K562 (cell line): ENCODE results near the gene RBM12. TPM values are rescaled to one million over a fixed set of nuclear protein-coding genes. Genes with fewer than 3 reads are reported as not detected.

ENCODE experiments used
- ATAC-seq: fragments of 200-7000 bp; cut with Tn5 transposase; 3 replicates; pipeline ENCODE4 v1.9.1; 2020; ENCODE audit warnings: moderate library complexity
- BruUV-seq: library from RNA; stranded (reverse); fragments of 400-500 nt; replicated peaks from 2 replicates; lab custom pipeline; 2021; lab: Mats Ljungman, UMichigan
- CTCF ChIA-PET: fragments of 300-600 bp; formaldehyde crosslinking; extraction: SDS; loops from one replicate; lab custom pipeline; 2021; ENCODE audit warnings: low intra/inter-chr PET ratio; lab: Yijun Ruan, JAX
- POLR2A ChIA-PET: fragments of 300-600, 350-650 bp; sonication (Branson Sonifier 250); formaldehyde crosslinking; extraction: SDS; loops from one replicate; lab custom pipeline; 2021; ENCODE audit warnings: antibody characterized with exemption, inconsistent platforms; lab: Yijun Ruan, JAX
- DNase-seq, 4 experiments: peaks; one replicate each; pipeline versions ENCODE4 v3.0.0 to v3.0.0-alpha.2; 2011 to 2018; ENCODE audit warnings: low spot score in 3 of 4, mixed read lengths in 3 of 4; ENCODE audit errors: extremely low read depth in 1 of 4
- FAIRE-seq: peaks from 2 replicates; lab custom pipeline; 2011; peaks lifted over from hg19 to GRCh38; lab: Jason Lieb, UNC
- H2AFZ ChIP-seq: 2 replicates; pipeline ENCODE4 v1.6.0; 2011; ENCODE audit warnings: low read depth, low read length, control low read depth, inconsistent platforms
- H3K27ac ChIP-seq: fragments of 200-600 bp; 3 replicates; pipeline ENCODE4 v1.8.0; 2011; ENCODE audit warnings: low read depth, mild to moderate bottlenecking, control low read depth, inconsistent platforms, low read length, moderate library complexity, mixed read lengths; ENCODE audit errors: extremely low read depth
- H3K27me3 ChIP-seq, 2 experiments: fragments of 300-600 bp in 1 of 2; 2 replicates in 1 of 2; 3 replicates in 1 of 2; pipeline versions ENCODE4 v1.6.0 to v1.8.0; 2011; ENCODE audit warnings: inconsistent platforms in 2 of 2, low read length in 2 of 2, mild to moderate bottlenecking in 1 of 2, mixed read lengths in 1 of 2, moderate library complexity in 1 of 2; ENCODE audit not compliant: control insufficient read depth in 2 of 2, insufficient read depth in 2 of 2
- H3K36me3 ChIP-seq: fragments of 300-600 bp; 3 replicates; pipeline ENCODE4 v1.8.0; 2011; ENCODE audit warnings: mild to moderate bottlenecking, low read length, inconsistent platforms; ENCODE audit not compliant: control insufficient read depth, insufficient read depth
- H3K4me1 ChIP-seq, 2 experiments: fragments of 200-600 bp in 1 of 2; replicated peaks in 1 of 2; 2 replicates in 1 of 2; 3 replicates in 1 of 2; pipeline versions ENCODE4 v1.5.1 to v1.8.0; 2011; ENCODE audit warnings: inconsistent platforms in 2 of 2, low read length in 2 of 2, mild to moderate bottlenecking in 1 of 2, mixed read lengths in 1 of 2, moderate library complexity in 1 of 2; ENCODE audit not compliant: control insufficient read depth in 2 of 2, insufficient read depth in 2 of 2
- H3K4me2 ChIP-seq: 2 replicates; pipeline ENCODE4 v1.6.1; 2011; ENCODE audit warnings: low read length, control low read depth, inconsistent platforms, mixed read lengths; ENCODE audit not compliant: insufficient read depth
- H3K4me3 ChIP-seq: fragments of 200-600 bp; sonication (generic), shearing (Covaris generic); 2 replicates; pipeline ENCODE4 v1.5.1; 2016; ENCODE audit warnings: control low read depth, inconsistent platforms
- H3K79me2 ChIP-seq: fragments of 200-600 bp; 3 replicates; pipeline ENCODE4 v1.8.0; 2011; ENCODE audit warnings: low read length, inconsistent platforms; ENCODE audit not compliant: control insufficient read depth, insufficient read depth
- H3K9ac ChIP-seq, 2 experiments: 2 replicates each; pipeline versions ENCODE4 v1.6.0 to v1.6.1; 2011; ENCODE audit warnings: low read depth in 2 of 2, low read length in 2 of 2, control low read depth in 1 of 2, inconsistent platforms in 1 of 2, mild to moderate bottlenecking in 1 of 2, mixed read lengths in 1 of 2; ENCODE audit not compliant: insufficient read depth in 1 of 2
- H3K9me1 ChIP-seq: one replicate; pipeline ENCODE4 v1.6.0; 2011; ENCODE audit warnings: inconsistent platforms, mild to moderate bottlenecking, low read length, moderate library complexity; ENCODE audit not compliant: control insufficient read depth, insufficient read depth
- H3K9me3 ChIP-seq: replicated peaks from 2 replicates; pipeline ENCODE4 v1.5.1; 2011; ENCODE audit warnings: low read depth, low read length, inconsistent platforms; ENCODE audit not compliant: control insufficient read depth, insufficient read depth
- H4K20me1 ChIP-seq: replicated peaks from 2 replicates; pipeline ENCODE4 v1.6.1; 2011; ENCODE audit warnings: low read length, inconsistent platforms, mixed read lengths; ENCODE audit not compliant: control insufficient read depth, insufficient read depth
- CREB1 ChIP-seq, 2 experiments: sonication (generic) in 1 of 2; formaldehyde crosslinking in 1 of 2; IDR thresholded peaks; 2 replicates each; pipeline versions ENCODE4 v1.6.1 to v1.8.0; 2012 to 2022; ENCODE audit warnings: inconsistent platforms in 1 of 2, mild to moderate bottlenecking in 1 of 2, missing genetic modification reagents in 1 of 2, moderate library complexity in 1 of 2
- E2F1 ChIP-seq: sonication (generic); formaldehyde crosslinking; IDR thresholded peaks from 2 replicates; pipeline ENCODE4 v1.8.1; 2023; ENCODE audit warnings: mild to moderate bottlenecking, missing genetic modification reagents, moderate library complexity
- FOXP4 ChIP-seq: sonication (generic); formaldehyde crosslinking; IDR thresholded peaks from 2 replicates; pipeline ENCODE4 v1.8.0; 2022; ENCODE audit warnings: mild to moderate bottlenecking, missing genetic modification reagents, borderline replicate concordance
- GABPA ChIP-seq: fragments of 200-800 bp; sonication (Bioruptor generic); conservative IDR thresholded peaks from 2 replicates; pipeline ENCODE4 v1.6.1; 2016; ENCODE audit warnings: low read depth, missing genetic modification characterization, missing compliant biosample characterization
- HCFC1 ChIP-seq: IDR thresholded peaks from 2 replicates; pipeline ENCODE4 v1.6.1; 2012; ENCODE audit warnings: low read depth, low read length, improper control_type of control experiment
- HMGN3 ChIP-seq: IDR thresholded peaks from 2 replicates; pipeline ENCODE4 v1.6.1; 2011; ENCODE audit warnings: borderline replicate concordance, low read depth, mild to moderate bottlenecking, mixed read lengths, low read length; ENCODE audit not compliant: insufficient read length; ENCODE audit errors: extremely low read depth
- HSF4 ChIP-seq: fragments of 250-450 bp; sonication (Bioruptor Pico); IDR thresholded peaks from 2 replicates; pipeline ENCODE4 v2.1.2; 2022; ENCODE audit warnings: mild to moderate bottlenecking, moderate library complexity, borderline replicate concordance
- MAX ChIP-seq: sonication (generic); formaldehyde crosslinking; IDR thresholded peaks from 2 replicates; pipeline ENCODE4 v1.9.0; 2022; ENCODE audit warnings: mild to moderate bottlenecking, missing genetic modification reagents
- MTA3 ChIP-seq: fragments of 450-650 bp; formaldehyde crosslinking; IDR thresholded peaks from 2 replicates; pipeline ENCODE4 v1.6.1; 2017; ENCODE audit warnings: mild to moderate bottlenecking, borderline replicate concordance
- MYNN ChIP-seq, 2 experiments: sonication (generic); formaldehyde crosslinking in 1 of 2; IDR thresholded peaks; 2 replicates each; pipeline versions ENCODE4 v1.5.0 to v1.6.1; 2016 to 2020; ENCODE audit warnings: antibody characterized with exemption in 1 of 2, missing genetic modification reagents in 1 of 2
- NFIX ChIP-seq: fragments of 250-450 bp; sonication (Bioruptor Pico); IDR thresholded peaks from 2 replicates; pipeline ENCODE4 v1.4.0; 2020; ENCODE audit warnings: low read depth, mild to moderate bottlenecking, moderate library complexity
- RBFOX2 ChIP-seq: fragments of 200-400 bp; formaldehyde crosslinking; IDR thresholded peaks from 2 replicates; pipeline ENCODE4 v1.6.1; 2017; ENCODE audit warnings: low read depth, mild to moderate bottlenecking, low read length, moderate library complexity
- SMARCC2 ChIP-seq: fragments of 450-650 bp; IDR thresholded peaks from 2 replicates; pipeline ENCODE4 v1.6.1; 2017; ENCODE audit warnings: antibody characterized with exemption, moderate library complexity, mild to moderate bottlenecking, low read depth
- TCFL5 ChIP-seq: fragments of 250-450 bp; sonication (Bioruptor Pico); conservative IDR thresholded peaks from 2 replicates; pipeline ENCODE4 v1.6.1; 2021; ENCODE audit warnings: mild to moderate bottlenecking, moderate library complexity, matching md5 sums
- THRAP3 ChIP-seq: fragments of 450-650 bp; IDR thresholded peaks from 2 replicates; pipeline ENCODE4 v1.6.1; 2016; ENCODE audit warnings: mild to moderate bottlenecking, inconsistent platforms, borderline replicate concordance
- WGBS: fragments of 100-300 bp; shearing (Covaris generic); methylation state at CpG from one replicate; pipeline ENCODE4 v1.1.6; 2016; ENCODE audit warnings: low coverage, mixed read lengths; ENCODE audit not compliant: insufficient coverage; ENCODE audit errors: missing lambda C conversion rate; 5-methylcytosine and 5-hydroxymethylcytosine counted together
- in situ Hi-C: fragments of 300-500 bp; cut with MboI; formaldehyde crosslinking; loops from 4 replicates; pipeline ENCODE4 v1.15.0; 2018; ENCODE audit warnings: inconsistent platforms, mixed read lengths
- intact Hi-C: fragments of 100-400 bp; cut with micrococcal nuclease; formaldehyde crosslinking; loops from 2 replicates; pipeline ENCODE4 v1.14.2; 2022
- polyA plus RNA-seq, 8 experiments: library from polyadenylated mRNA; depleted of rRNA in 4 of 8; stranded (reverse) in 5 of 8; unstranded in 3 of 8; fragments of >200 nt; fragmentation: Nextera tagmentation in 2 of 8; fragmentation: Illumina TruSeq in 1 of 8; extraction: Ambion mirVana in 2 of 8; extraction: Trizol in 1 of 8; gene quantifications; 2 replicates each; pipeline versions ENCODE4 v1.2.1 to v1.2.3, GENCODE V29; 2011 to 2014; ENCODE audit warnings: inconsistent platforms in 1 of 8, missing spikeins in 1 of 8
- total RNA-seq, 7 experiments: library from RNA; depleted of rRNA in 6 of 7; stranded (reverse); fragments of >200 nt in 6 of 7; fragmentation: Illumina TruSeq in 2 of 7; extraction: Trizol in 2 of 7; gene quantifications; 2 replicates each; pipeline versions ENCODE4 v1.2.1 to v1.2.3, GENCODE V29; 2011 to 2021; ENCODE audit warnings: low replicate concordance in 1 of 7

RBM12 gene
- total and polyA plus RNA-seq, 9 of the 15 experiments (the other 6 are each of a cell fraction or from before 2014, with no cell fraction given), result 5.0 to 162 (median 73.3) TPM

GRCh38 chr20:35617397-35618262, 47.1 kb downstream of the RBM12 start:
- 0 out of 3 replicates have a peak, but pooled peaks cover 4% of the 10 kb centered on the region for H3K79me2 ChIP-seq
- in situ Hi-C loops, result no loop called here
- peaks cover 7 to 39% of the 10 kb centered on the region in 2 experiments; a peak in 4 of 5 replicates for H3K4me1 ChIP-seq
- ChIA-PET CTCF (interaction anchor here (0.8 kb wide), 1 partner anchor 51 kb away, joined by 3 read pairs; no protein-coding TSS in a partner anchor), POLR2A (interaction anchor here (0.7 to 2.2 kb wide), 18 partner anchors 10 to 125 kb away, joined by 3 to 7 read pairs (median 4); partner anchors contain the start of genes CPNE1, NFS1, RBM12 and RBM39)
- intact Hi-C loops, result loop anchor here (2.0 to 10.0 kb wide), 3 partner anchors 45 to 153 kb away; partner anchors contain the start of genes CPNE1, NFS1, RBM12 and ROMO1
- no peaks in the 10 kb centered on the region for H3K9me1 ChIP-seq
- peak; percentile 66 for ATAC-seq
- peak overlapping the region; percentile 75 for H3K4me2 ChIP-seq
- H3K4me3 ChIP-seq, result peak overlapping the region; percentile 42
- 0 out of 3 replicates have a peak, but pooled peaks cover 4% of the 10 kb centered on the region for H3K36me3 ChIP-seq
- H3K27ac ChIP-seq, result peak overlapping the region; percentile 84; the same call in 2 of the 3 replicates
- peak overlapping the region; percentile 86 for H2AFZ ChIP-seq
- no peaks in the 10 kb centered on the region for H3K27me3 ChIP-seq
- peak overlapping the region; percentile 55 to 94 for H3K9ac ChIP-seq
- H4K20me1 ChIP-seq, result no peaks in the 10 kb centered on the region
- DNase-seq, result peak; percentile 71 to 79 (median 76)
- BruUV-seq, result no TSS peak
- FAIRE-seq, result peak; percentile 80
- WGBS, result 16% methylated on average over 18 of the region's 22 CpGs
- H3K9me3 ChIP-seq, result no peaks in the 10 kb centered on the region
- TF ChIP-seq RBFOX2, result no peak
- no peak for TF ChIP-seq HCFC1
- TF ChIP-seq TCFL5, result no peak
- TF ChIP-seq FOXP4, result 0 out of 2 replicates have a peak, but pooled peaks have one; percentile 44
- TF ChIP-seq E2F1 (CRISPR knock-in tag), result no peak
- peak; percentile 21; the same call in 1 of the 2 replicates for TF ChIP-seq GABPA (tag)
- TF ChIP-seq THRAP3, result no peak
- TF ChIP-seq MTA3, result no peak
- TF ChIP-seq MAX (CRISPR knock-in tag), result no peak
- TF ChIP-seq SMARCC2, result no peak
- TF ChIP-seq HMGN3, result no peak
- 0 out of 2 replicates have a peak, but pooled peaks have one; percentile 50 for TF ChIP-seq MYNN (IDR thresholded peaks at IDR 0.05)
- TF ChIP-seq MYNN (CRISPR knock-in tag; IDR thresholded peaks at IDR 0.05), result no peak
- no peak for TF ChIP-seq NFIX
- TF ChIP-seq HSF4 (CRISPR knock-in tag), result no peak
- no peak for TF ChIP-seq CREB1 (IDR thresholded peaks at IDR 0.05)
- TF ChIP-seq CREB1 (CRISPR knock-in tag; IDR thresholded peaks at IDR 0.05), result peak; percentile 38; the same call in 1 of the 2 replicates
